GM18873 (cell line): ENCODE data around the gene TMEM255A.
"Not testable (repeated sequence)": the region's sequence is repeated elsewhere in the genome, so short reads cannot be mapped to it uniquely, and the experiment has no call there.

Experiments
- ATAC-seq: cut with Tn5 transposase; IDR thresholded peaks from one replicate; pipeline ENCODE4 v1.9.1; 2021; ENCODE audit warnings: mild to moderate bottlenecking, moderate library complexity, moderate number of reproducible peaks; ENCODE audit not compliant: unreplicated experiment, low FRiP score

Gene TMEM255A

DNA sequence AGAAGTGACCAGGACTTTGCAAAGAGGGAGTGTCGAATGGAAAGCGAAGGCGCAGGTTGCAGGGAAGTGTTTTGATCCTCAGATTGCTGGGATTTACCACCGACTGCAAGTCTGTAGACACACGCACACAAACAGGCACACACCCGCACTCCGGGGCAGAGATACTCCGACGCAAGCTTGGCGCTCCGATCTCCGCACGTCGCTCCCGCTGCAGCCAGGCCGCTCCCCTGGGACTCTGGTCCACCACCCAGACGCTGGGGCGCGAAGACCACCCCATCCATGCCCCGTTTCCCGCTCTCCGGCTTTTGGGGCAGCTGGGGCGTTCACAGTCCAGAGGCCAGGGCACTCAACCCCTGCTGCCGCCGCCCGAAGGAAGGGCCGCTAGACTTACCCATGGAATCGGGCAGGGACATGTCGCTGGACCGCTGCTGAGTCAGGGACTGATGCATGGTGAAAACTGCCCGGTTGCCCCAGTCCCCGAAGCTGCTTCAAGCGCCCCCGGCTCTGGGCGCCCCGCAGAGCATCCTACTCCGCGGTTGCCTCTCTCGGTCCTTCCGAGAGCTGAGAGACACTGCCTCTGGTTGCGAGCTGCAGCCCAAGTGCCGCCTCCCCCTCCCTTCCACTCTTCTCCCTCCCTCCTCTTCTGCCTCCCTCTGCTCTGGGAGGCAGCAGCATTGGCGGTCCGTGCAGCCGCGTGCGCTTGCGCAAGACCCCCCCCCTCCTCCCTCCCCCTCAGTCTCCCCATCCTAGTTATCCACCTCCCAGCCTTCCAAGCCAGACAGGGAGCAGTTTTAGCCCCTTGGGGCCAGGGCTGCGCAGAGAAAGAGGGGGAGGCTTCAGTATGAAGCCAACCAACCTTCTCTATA lies at the start of gene TMEM255A:
TMEM255A (minus strand) TSS at position 601 of the 866 bp plus-strand sequence; CDS start at position 449, 152 bp downstream.
- ATAC-seq, result no peak

DNA sequence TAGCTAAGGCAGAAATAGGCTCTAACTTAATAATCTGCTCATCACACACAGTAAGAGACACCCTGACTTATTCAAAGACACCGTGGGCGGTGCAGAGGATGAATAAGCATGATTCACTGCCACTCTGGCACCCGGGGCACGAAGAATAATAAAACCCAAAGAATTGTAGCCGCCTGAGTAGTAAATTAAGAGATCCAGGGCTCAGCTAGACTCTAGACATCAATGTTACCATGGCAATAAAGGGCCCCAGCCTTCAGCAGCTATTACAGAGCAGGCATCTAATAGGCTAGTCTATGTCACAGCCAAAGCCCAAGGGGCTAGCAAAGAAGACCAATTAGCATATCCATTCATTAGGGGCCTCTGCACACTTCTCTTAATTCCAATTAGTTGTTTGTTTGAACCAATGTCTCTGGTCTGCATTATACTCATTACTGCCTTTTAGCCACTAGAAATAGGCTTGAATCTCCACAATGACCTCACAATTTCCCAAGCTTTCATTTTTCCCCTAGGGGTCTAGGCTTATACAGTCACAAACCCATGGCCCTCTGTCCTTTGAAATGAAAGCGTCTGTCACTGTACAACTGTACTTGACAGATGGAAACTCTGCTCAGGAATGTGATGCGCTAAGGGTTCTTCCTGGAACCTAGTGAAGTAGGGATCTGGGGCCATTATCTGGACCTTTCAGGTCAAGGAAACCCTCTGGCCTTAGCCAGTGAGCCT lies 47.6 kb upstream of the TMEM255A start:
- no peak for ATAC-seq

- no peak for ATAC-seq
These were observed 45.9 kb upstream of the TMEM255A start for GRCh38 chrX:120357186-120357585.

DNA sequence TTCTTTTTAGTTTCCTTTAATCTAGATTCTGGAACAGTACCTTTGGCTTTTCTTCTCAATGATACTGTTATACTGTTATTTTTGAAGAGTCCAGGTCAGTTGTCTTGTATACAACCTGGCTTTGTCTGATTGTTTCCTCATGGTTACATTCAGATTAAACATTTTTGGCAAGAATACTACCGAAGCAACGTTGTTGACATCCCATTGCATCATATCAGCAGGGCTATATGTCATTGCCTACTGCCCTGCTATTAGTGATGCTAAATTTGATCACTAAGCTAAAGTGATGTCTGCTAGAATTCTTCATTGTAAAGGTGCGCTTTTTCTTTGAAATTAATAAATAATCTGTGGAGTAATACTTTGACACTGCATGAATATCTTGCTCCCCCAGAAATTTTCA lies 44.8 kb upstream of the TMEM255A start:
- ATAC-seq, result no peak

DNA sequence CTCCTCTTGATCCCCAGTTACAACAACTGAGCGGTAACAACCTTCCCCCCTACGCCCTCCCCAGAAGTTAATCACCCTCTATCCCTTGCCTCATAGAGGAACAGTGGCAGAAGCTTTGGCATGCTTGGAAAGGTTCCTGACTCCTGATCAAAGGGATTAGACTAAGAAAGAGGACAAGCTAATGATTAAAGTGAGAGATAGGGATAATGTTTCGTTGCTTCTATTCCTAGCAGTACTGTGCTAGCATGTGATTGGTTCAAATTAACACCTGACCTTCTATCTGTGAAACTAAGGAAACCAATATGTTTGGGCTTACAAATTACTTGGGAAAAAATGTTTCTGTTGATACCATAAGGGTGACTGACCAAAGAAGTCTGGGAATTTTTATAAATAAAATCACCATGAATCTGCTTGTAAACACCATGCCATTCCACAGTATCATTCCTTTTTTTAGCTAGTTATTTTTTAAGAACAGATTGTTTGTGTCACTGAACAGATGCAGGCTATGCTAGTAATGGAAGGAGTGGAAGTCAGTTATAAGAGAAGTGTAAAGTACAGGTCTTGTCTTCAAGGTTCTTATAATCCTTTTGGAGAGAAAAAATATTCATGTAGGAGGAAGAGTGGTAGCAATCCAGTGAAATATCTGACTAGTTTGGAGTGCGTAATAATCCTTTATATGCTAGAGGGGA lies 39.3 kb upstream of the TMEM255A start:
- no peak for ATAC-seq

- ATAC-seq, result not testable (repeated sequence)
These were observed 33.3 kb upstream of the TMEM255A start for GRCh38 chrX:120344566-120344965.

GRCh38 chrX:120336899-120337298 lies 25.6 kb upstream of the TMEM255A start:
- no peak for ATAC-seq

- no peak for ATAC-seq
These were observed 24.0 kb upstream of the TMEM255A start for GRCh38 chrX:120335289-120335688.

DNA sequence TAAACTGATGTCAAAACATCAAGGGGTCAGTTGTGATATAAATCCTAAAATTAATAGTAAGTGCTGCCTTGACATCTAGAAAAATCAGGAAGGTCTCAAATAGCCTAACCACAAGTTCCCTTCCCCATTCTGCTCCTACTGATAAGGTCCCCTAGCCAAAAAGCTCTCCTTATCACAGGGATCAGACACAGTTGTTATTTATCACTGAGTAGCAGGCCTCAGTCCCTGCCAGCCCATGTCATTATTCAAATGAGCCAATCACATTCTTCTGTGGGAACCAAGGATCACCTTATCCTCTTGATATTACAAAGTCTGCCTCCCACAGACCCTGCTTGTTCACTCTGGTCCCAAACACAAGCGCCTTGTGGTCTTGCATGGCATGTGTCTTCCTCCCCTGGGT lies 23.3 kb upstream of the TMEM255A start:
- no peak for ATAC-seq

DNA sequence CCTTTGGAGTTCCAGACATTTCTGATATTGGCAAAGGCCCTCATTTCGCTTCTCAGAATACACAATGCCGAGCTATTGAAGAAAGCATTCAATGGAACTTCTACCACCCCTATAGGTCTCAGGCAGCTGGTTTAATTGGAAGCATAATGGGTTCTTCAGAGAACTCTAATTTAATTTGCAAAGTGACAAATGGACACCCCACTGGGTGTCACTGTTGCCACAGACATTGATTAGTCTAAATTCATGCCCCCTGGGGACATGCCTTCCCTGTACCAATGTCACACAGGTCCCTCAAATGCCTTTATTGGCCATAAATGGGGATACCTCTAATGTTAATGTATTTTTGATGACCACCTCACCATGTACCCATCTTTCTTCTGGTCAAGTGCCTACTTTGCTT lies 22.9 kb upstream of the TMEM255A start:
- no peak for ATAC-seq

- no peak for ATAC-seq
These were observed 21.1 kb upstream of the TMEM255A start for GRCh38 chrX:120332394-120332793.

DNA sequence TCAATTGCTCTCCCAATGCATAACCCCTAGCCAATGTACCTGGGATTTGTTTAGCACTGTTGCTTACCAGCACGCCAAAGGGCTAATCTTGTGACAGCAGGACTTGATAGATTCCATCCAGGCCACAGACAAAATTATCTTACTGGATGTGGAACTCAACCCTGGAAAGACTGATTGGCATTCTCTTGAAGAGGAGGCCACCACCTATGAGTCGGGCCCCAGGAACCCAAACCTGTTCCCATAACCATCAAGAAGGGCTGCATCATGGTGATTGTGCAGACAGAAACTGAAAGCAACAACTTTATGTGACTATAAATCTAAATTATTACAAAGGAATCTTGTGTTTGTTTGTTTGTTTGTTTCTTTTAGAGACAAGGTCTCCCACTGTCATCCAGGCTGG lies 19.9 kb upstream of the TMEM255A start:
- no peak for ATAC-seq

DNA sequence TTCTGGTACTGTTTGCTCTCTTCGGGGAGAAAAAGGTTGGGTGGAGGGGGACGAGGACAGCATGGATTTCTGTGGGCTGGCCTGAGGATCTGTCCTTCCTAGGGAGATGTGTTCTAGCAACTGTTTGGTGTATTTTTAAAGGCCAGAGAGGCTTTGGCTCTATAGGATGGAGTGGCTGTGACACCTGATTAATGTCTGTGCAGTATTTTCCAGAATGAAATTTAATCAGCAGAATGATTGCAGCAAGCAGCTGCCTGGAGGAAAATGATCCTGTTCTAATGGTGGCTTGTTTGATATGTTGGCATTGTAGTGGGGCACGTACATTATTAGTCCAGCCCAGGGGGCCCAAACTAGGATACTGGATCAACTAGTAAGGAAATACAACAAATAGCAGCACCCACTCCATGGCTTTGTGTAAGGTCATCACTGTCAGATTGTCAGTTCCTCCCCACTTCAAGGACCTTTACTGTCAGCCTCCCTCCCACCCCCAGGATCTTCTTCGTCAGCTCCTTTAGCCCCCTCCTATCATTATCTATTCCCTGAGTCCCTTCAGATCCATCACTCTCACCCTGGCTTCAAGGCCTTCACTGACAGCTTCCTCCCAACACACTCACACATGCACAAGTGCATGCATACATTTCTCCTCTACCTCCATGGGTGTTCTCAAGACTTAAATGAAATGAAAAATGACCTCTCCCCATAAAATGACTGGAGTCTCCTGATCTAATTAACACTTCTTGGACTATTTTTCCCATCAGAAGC lies 10.4 kb upstream of the TMEM255A start:
- ATAC-seq, result no peak

DNA sequence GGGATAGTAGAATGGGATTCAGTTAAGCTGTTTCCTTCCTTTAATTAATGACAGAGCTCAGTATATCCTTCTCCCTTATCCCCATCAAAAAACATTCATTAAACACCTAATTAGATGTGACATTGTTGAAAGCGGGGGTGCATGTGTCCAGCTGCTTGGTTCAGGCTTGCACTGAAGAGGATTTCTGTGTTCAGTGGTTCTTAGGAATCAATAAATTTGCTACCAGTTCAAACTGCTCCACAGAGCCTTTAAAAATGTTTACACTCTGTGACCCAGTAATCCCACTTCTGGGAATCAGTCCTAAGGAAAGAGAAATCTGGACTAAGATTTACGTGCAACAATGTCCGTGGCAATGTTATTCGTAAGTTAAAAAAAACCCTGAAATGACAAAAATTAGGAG lies 7.2 kb upstream of the TMEM255A start:
- ATAC-seq, result no peak

GRCh38 chrX:120316587-120317283 lies 5.5 kb upstream of the TMEM255A start:
- ATAC-seq, result no peak

- ATAC-seq, result no peak
These were observed 4.5 kb upstream of the TMEM255A start for GRCh38 chrX:120315776-120316175.

GRCh38 chrX:120311727-120312063 lies 434 bp upstream of the TMEM255A start:
- ATAC-seq, result no peak

DNA sequence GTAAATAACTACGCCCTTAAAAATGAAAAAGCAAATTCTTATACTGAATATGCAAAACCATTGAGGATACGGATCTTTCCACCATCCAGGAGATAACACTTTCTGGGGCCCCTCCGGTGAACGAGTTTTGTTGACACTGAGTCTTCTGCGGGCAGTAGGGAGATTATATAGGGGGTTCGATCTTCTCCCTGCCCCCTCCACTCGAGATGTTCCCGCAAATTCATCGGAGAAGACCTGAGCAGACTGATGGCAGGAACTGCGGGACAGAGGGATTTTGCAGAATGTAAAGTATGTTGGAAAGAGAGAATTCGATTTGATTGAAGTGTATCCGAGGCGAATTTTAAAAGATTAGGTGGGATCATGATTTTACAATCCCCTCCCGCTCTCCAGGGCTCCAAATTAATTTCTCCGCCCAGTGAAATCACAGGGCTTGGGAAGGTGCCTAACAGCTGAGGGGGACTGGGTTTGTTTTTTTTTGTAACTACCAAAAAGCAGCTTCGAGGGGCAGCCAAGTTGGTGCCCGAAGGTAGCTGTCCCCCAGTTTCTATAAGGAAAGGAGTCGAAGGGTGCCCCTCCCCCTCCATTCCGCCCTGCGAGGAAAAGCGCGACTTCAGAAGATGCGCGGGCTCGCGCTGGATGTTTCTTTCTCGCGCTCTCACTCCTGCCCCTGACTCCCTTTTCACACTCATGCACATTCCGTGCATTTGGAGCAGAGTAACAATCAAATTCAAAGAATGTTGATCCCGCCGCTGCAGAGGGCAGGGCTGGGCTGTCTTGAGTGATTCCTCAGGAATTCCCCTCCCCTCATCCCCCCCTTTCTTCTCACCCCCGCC lies 1.2 kb downstream of the TMEM255A start:
- no peak for ATAC-seq
